OCI-LY3 (cell line): ENCODE measurements around the gene RABL6.
"Not testable (repeated sequence)": the region's sequence is repeated elsewhere in the genome, so short reads cannot be mapped to it uniquely, and the experiment has no call there.

ENCODE experiments used
- EZH2phosphoT487 ChIP-seq: fragments of 200-600 bp; shearing (Covaris generic); IDR thresholded peaks from 2 replicates; pipeline ENCODE4 v1.6.1; 2018; ENCODE audit warnings: antibody characterized with exemption, mixed run types, low read depth
- TF ChIP-seq, protein P1 (sequence below): fragments of 200-600, 300-600 bp; sonication (generic); IDR thresholded peaks from 2 replicates; pipeline ENCODE4 v1.5.1; 2014; ENCODE audit warnings: antibody characterized with exemption, low read length, low read depth

DNA sequence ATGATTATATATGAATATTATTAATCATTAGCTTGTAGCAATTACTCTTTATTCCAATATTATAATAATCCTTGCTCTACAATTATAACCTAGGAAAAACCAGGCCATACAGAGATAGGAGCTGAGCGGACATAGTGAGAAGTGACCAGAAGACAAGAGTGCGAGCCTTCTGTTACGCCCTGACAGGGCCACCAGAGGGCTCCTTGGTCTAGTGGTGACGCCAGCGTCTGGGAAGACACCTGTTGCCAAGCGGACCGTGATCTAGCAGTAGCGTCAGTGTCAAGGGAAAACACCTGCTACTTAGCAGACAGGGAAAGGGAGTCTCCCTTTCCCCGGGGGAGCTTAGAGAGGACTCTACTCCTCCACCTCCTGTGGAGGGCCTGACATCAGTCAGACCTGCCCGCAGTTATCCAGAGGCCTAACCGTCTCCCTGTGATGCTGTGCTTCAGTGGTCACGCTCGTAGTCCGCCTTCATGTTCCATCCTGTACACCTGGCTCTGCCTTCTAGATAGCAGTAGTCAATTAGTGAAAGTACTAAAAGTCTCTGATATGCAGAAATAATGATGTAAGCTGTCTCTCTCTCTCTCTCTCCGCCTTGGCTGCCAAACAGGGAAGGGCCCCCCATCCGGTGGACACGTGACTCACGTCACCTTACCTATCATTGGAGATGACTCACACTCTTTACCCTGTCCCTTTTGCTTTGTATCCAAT, 41.2 kb upstream of the RABL6 start:
- TF ChIP-seq, protein P1, sequence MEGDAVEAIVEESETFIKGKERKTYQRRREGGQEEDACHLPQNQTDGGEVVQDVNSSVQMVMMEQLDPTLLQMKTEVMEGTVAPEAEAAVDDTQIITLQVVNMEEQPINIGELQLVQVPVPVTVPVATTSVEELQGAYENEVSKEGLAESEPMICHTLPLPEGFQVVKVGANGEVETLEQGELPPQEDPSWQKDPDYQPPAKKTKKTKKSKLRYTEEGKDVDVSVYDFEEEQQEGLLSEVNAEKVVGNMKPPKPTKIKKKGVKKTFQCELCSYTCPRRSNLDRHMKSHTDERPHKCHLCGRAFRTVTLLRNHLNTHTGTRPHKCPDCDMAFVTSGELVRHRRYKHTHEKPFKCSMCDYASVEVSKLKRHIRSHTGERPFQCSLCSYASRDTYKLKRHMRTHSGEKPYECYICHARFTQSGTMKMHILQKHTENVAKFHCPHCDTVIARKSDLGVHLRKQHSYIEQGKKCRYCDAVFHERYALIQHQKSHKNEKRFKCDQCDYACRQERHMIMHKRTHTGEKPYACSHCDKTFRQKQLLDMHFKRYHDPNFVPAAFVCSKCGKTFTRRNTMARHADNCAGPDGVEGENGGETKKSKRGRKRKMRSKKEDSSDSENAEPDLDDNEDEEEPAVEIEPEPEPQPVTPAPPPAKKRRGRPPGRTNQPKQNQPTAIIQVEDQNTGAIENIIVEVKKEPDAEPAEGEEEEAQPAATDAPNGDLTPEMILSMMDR: peak; percentile 42
- not testable (repeated sequence) for TF ChIP-seq EZH2phosphoT487
